A673 (cell line): Measurements from ENCODE around the gene SLC10A3. TPM values are rescaled to one million over a fixed set of nuclear protein-coding genes. Genes with fewer than 3 reads are reported as not detected.
A peak's percentile ranks its signal among the peaks of the same experiment; 100 is the strongest.

Experiments
- BruUV-seq: library from RNA; stranded (reverse); fragments of 400-500 nt; replicated peaks from 2 replicates; lab custom pipeline; 2021; lab: Mats Ljungman, UMichigan
- CTCF ChIA-PET: fragments of 300-600 bp; sonication (Branson Sonifier 250); formaldehyde crosslinking; loops from one replicate; lab custom pipeline; 2022; ENCODE audit warnings: antibody characterized with exemption; lab: Charles Lee
- POLR2A ChIA-PET: fragments of 300-600 bp; sonication (Branson Sonifier 250); formaldehyde crosslinking; loops from one replicate; lab custom pipeline; 2022; ENCODE audit warnings: antibody characterized with exemption; ENCODE audit not compliant: low non-redundant PET; lab: Charles Lee
- DNase-seq: peaks from one replicate; pipeline ENCODE4 v3.0.0-alpha.2; 2015; ENCODE audit warnings: low spot score
- H3K27ac ChIP-seq: fragments of 200-600 bp; sonication (generic); 2 replicates; pipeline ENCODE4 v1.5.1; 2016; ENCODE audit warnings: mixed run types, low read depth, mild to moderate bottlenecking, mixed read lengths, antibody characterized with exemption, low read length; ENCODE audit not compliant: poor library complexity, severe bottlenecking
- H3K27me3 ChIP-seq: fragments of 200-600 bp; sonication (generic); replicated peaks from 2 replicates; pipeline ENCODE4 v1.6.1; 2017; ENCODE audit warnings: mixed run types, low read depth, mild to moderate bottlenecking, mixed read lengths, antibody characterized with exemption, low read length; ENCODE audit not compliant: insufficient read depth, poor library complexity
- H3K36me3 ChIP-seq: fragments of 200-600 bp; sonication (generic); 2 replicates; pipeline ENCODE4 v1.6.1; 2016; ENCODE audit warnings: mixed run types, mild to moderate bottlenecking, mixed read lengths, antibody characterized with exemption, low read length; ENCODE audit not compliant: insufficient read depth, poor library complexity, severe bottlenecking
- H3K4me1 ChIP-seq: fragments of 200-600 bp; sonication (generic); 2 replicates; pipeline ENCODE4 v1.6.1; 2017; ENCODE audit warnings: mixed run types, mild to moderate bottlenecking, mixed read lengths, antibody characterized with exemption, low read length; ENCODE audit not compliant: insufficient read depth, poor library complexity, severe bottlenecking
- H3K4me3 ChIP-seq: fragments of 200-600 bp; sonication (generic); 2 replicates; pipeline ENCODE4 v1.5.1; 2016; ENCODE audit warnings: low read depth, mixed run types, mild to moderate bottlenecking, mixed read lengths, low read length; ENCODE audit not compliant: poor library complexity, severe bottlenecking
- H3K9me3 ChIP-seq: fragments of 200-600 bp; sonication (generic); 2 replicates; pipeline ENCODE4 v1.6.1; 2016; ENCODE audit warnings: mixed run types, low read depth, mild to moderate bottlenecking, mixed read lengths, antibody characterized with exemption, low read length; ENCODE audit not compliant: poor library complexity, severe bottlenecking
- CTCF ChIP-seq: fragments of 300-800, 200-600 bp; sonication (generic); conservative IDR thresholded peaks from 2 replicates; pipeline ENCODE4 v1.5.1; 2017; ENCODE audit warnings: low read depth, mild to moderate bottlenecking, antibody characterized with exemption, low read length, moderate library complexity, mixed read lengths
- EZH2 ChIP-seq: fragments of 200-600 bp; sonication (generic); IDR thresholded peaks from 2 replicates; pipeline ENCODE4 v1.6.1; 2017; ENCODE audit warnings: borderline replicate concordance, low read depth, mild to moderate bottlenecking, mixed read lengths, antibody characterized with exemption, low read length; ENCODE audit not compliant: poor library complexity, severe bottlenecking
- intact Hi-C: fragments of 100-400 bp; cut with micrococcal nuclease; formaldehyde crosslinking; loops from one replicate; pipeline ENCODE4 v1.10.0; 2022; ENCODE audit not compliant: unreplicated experiment
- total RNA-seq: library from RNA; stranded (reverse); gene quantifications from 2 replicates; pipeline ENCODE4 v1.2.3, GENCODE V29; 2021

SLC10A3 gene
- total RNA-seq, 1 experiment from 2014 or later = 9.7 TPM

DNA sequence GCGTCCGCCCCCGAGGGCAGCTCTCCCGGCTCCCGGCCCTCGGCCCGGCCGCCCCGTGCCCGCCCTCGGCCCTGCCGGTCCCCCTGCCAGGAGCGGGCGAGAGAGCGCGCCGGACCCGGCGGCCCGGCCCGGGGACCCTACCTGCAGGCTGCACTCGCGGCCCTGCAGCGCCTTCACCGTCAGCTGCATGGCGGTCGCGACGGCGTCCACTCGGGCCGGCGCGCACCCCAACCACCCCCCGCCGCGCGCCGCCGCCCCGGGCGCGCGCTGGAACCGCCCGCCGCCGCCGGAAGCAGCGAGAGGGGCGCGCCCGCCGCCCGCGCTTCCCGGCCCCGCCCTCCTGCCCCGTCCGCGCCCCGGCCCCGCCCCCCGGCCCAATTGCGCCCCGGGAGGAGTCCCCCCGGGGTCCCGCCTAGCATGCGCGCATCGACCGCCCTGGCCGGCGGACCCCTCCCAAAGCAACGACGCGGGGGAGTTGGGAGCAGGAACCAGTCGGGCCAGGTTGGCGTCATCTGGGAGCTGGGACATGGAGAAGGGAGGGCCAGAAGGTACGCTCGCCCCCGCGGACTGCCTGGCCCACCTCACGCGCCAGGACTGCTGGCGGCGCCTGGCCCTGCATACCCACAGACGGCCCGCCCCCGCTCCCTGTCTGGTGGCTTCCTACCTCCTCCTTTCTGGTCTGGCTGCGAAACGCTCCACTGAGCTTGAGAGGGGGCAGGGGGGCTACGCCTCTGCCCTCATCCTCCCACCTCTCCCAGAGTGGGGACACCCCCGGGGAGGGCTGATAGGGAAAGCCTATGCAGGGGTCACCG, 3.8 kb downstream of the SLC10A3 start, which contains the start of gene UBL4A:
Gene UBL4A, minus strand, starts transcription at position 220 of the 812 bp plus-strand sequence. Its CDS starts 31 bp downstream, at position 189.
- POLR2A ChIA-PET = no interaction called here
- peak; percentile 49 for DNase-seq
- no peaks in the 10 kb centered on the region for H3K9me3 ChIP-seq
- CTCF ChIA-PET = no interaction called here
- H3K27ac ChIP-seq = peak within 1 kb of the TSS; percentile 72
- H3K4me3 ChIP-seq = peak within 1 kb of the TSS; percentile 58
- H3K27me3 ChIP-seq = no peaks in the 10 kb centered on the region
- peaks cover 5% of the 10 kb centered on the region for H3K4me1 ChIP-seq
- intact Hi-C loops = no loop called here
- TF ChIP-seq EZH2 = no peak
- no peak for TF ChIP-seq CTCF
- H3K36me3 ChIP-seq = peaks cover 11% of the 10 kb centered on the region
- no TSS peak for BruUV-seq

DNA sequence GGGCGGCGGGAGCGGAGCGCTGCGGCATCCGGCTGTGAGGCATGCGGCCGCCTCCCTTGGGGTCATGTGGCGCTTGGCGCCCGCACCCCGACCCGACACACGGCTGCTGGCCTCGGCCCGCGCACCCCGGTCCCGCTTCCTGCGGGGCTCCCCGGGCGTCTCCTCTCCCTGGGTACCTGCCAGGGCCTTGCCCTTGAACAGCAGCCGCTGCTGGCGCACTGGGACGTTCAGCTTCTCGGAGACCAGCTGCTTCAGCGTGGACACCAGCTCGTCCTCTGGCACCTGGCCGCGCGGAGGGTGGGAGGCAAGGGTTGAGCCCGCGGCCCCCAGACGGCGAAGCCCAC, 4.4 kb downstream of the SLC10A3 start:
- no peak for DNase-seq
- peak overlapping the region; percentile 58 for H3K4me3 ChIP-seq
- H3K27me3 ChIP-seq = no peaks in the 10 kb centered on the region
- TF ChIP-seq EZH2 (no peak), CTCF (no peak)
- H3K27ac ChIP-seq = peak overlapping the region; percentile 72
- H3K4me1 ChIP-seq = peaks cover 5% of the 10 kb centered on the region
- no peaks in the 10 kb centered on the region for H3K9me3 ChIP-seq
- peaks cover 11% of the 10 kb centered on the region for H3K36me3 ChIP-seq
- ChIA-PET POLR2A (no interaction called here), CTCF (no interaction called here)
- intact Hi-C loops = no loop called here
- BruUV-seq = no TSS peak

DNA sequence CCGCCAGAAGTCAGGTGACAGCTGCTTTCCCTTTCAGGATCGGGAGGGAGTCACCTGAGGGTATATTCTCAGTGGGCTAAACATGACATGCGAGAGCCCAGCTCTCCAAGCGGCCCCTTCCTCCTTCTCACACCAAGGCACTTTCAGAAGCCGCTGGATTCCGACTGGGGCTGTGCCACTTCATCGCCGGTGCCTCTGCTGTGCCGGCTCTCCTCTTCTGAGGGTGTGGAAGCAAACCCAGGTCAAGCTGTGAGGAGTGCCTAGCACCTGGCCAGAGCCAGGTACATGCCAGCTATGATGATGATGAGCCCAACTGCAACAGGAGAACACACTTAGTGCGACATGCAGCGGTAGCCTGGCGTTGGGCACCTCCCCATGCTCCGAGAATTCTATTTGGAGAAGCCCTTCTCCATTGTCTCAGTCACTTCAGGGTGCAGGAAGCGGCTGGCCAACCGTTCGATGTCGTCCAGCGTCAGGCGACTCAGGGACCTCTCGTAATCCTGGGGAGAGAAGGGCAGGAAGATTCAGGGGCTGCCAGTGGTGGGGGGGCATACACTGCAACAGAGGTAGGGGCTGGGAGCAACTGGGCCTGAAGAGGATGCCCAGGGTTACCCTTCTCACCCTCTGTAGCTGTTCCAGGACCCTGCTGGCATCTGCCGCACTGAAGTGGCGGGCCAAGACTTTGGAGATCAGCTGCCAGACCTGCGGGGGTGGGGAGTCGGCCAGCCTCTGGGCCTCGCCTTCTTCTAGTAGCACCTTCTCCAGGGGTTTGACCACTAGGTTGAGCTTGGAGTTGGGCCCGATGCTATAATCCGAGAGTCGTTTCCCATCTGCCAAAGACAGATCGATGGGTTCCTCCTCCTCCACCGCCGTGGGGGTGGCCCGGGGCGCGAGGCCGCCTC, 5.0 kb downstream of the SLC10A3 start:
- peaks cover 11% of the 10 kb centered on the region for H3K36me3 ChIP-seq
- ChIA-PET POLR2A (no interaction called here), CTCF (no interaction called here)
- H3K9me3 ChIP-seq = no peaks in the 10 kb centered on the region
- H3K27ac ChIP-seq = peak overlapping the region; percentile 72
- TF ChIP-seq CTCF (no peak), EZH2 (no peak)
- no peaks in the 10 kb centered on the region for H3K27me3 ChIP-seq
- intact Hi-C loops = no loop called here
- DNase-seq = no peak
- H3K4me3 ChIP-seq = peak overlapping the region; percentile 58
- H3K4me1 ChIP-seq = peaks cover 5% of the 10 kb centered on the region
- BruUV-seq = no TSS peak
